Thyroid gland (tissue), 4 donors: Measurements from ENCODE around the gene EBNA1BP2. TPM values are rescaled to one million over a fixed set of nuclear protein-coding genes. Genes with fewer than 3 reads are reported as not detected.
"Not testable (repeated sequence)": the region's sequence is repeated elsewhere in the genome, so short reads cannot be mapped to it uniquely, and the experiment has no call there.

Source experiments
- DNase-seq, 2 donors: peaks; one replicate each; pipeline ENCODE4 v3.0.0-alpha.2; 2019
- H3K27ac ChIP-seq, 3 donors: fragments of 200-600 bp; sonication (generic); 1 replicate in 2 of 3; 2 replicates in 1 of 3; pipeline ENCODE4 v1.5.1; 2016 to 2019; ENCODE audit warnings: mild to moderate bottlenecking in 1 of 3, moderate library complexity in 1 of 3
- H3K27me3 ChIP-seq: fragments of 200-600 bp; sonication (generic); one replicate; pipeline ENCODE4 v1.5.1; 2019
- H3K36me3 ChIP-seq, 2 donors: fragments of 200-600 bp; sonication (generic); one replicate each; pipeline ENCODE4 v1.5.1; 2016 to 2019
- H3K4me1 ChIP-seq, 2 donors: fragments of 200-600 bp; sonication (generic); one replicate each; pipeline ENCODE4 v1.5.1; 2017 to 2019
- H3K4me3 ChIP-seq, 3 donors: fragments of 200-600 bp; sonication (generic); replicated peaks in 1 of 3; 1 replicate in 2 of 3; 2 replicates in 1 of 3; pipeline ENCODE4 v1.5.1; 2016; ENCODE audit warnings: mild to moderate bottlenecking in 1 of 3
- H3K9me3 ChIP-seq: fragments of 200-600 bp; sonication (generic); one replicate; pipeline ENCODE4 v1.5.1; 2017
- POLR2A ChIP-seq, 2 donors: fragments of 450-650 bp; IDR thresholded peaks; one replicate each; pipeline ENCODE4 v1.6.1; 2017; ENCODE audit warnings: antibody characterized with exemption in 2 of 2, mild to moderate bottlenecking in 2 of 2, moderate library complexity in 1 of 2
- WGBS, 2 donors: methylation state at CpG; one replicate each; pipeline ENCODE4 v1.1.5; 2017; 5-methylcytosine and 5-hydroxymethylcytosine counted together
- intact Hi-C: fragments of 100-400 bp; cut with DNase I; formaldehyde crosslinking; loops from one replicate; pipeline ENCODE4 v1.15.1; 2023
- total RNA-seq, 4 donors: library from RNA; depleted of rRNA; stranded (reverse); fragments of >200 nt; gene quantifications; one replicate each; pipeline ENCODE4 v1.2.3, GENCODE V29; 2016
- TF ChIP-seq, protein P1 (sequence below), 6 experiments: fragments of 200-600 bp in 3 of 6; fragments of 450-650 bp in 3 of 6; sonication (generic) in 3 of 6; IDR thresholded peaks; one replicate each; pipeline ENCODE4 v1.5.1; 2016 to 2019; ENCODE audit warnings: antibody characterized with exemption in 6 of 6, mild to moderate bottlenecking in 2 of 6, inconsistent platforms in 1 of 6, moderate library complexity in 1 of 6

Gene EBNA1BP2
- total RNA-seq, 4 donors from 2014 or later: 37.1 to 67.6 (median 53.2) TPM

DNA sequence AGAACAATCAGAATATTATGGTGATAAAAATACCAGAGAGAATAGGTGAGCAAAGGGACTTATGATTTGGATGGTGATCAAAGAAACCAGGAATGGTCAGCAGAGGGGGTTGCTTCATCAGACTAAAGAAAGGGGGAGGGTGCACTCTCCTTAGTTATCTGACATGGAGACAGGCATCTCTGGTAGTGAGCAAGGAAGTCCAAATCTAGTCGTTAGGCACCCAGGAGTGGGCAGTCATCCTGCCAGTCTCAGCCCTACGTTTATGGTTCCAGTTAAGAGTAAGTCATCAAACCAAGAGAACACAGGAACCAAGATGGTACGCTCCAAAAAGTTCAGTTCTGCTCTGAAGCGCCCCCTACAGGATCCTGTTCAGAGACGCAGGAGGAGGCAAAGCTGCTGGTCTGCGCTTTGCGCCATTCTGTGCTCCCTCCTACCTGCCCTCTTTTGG, 28.6 kb downstream of the EBNA1BP2 start:
- H3K27ac ChIP-seq: no peak overlapping the region
- no peak for TF ChIP-seq POLR2A (IDR thresholded peaks at IDR 0.05)
- TF ChIP-seq, protein P1, sequence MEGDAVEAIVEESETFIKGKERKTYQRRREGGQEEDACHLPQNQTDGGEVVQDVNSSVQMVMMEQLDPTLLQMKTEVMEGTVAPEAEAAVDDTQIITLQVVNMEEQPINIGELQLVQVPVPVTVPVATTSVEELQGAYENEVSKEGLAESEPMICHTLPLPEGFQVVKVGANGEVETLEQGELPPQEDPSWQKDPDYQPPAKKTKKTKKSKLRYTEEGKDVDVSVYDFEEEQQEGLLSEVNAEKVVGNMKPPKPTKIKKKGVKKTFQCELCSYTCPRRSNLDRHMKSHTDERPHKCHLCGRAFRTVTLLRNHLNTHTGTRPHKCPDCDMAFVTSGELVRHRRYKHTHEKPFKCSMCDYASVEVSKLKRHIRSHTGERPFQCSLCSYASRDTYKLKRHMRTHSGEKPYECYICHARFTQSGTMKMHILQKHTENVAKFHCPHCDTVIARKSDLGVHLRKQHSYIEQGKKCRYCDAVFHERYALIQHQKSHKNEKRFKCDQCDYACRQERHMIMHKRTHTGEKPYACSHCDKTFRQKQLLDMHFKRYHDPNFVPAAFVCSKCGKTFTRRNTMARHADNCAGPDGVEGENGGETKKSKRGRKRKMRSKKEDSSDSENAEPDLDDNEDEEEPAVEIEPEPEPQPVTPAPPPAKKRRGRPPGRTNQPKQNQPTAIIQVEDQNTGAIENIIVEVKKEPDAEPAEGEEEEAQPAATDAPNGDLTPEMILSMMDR (IDR thresholded peaks at IDR 0.05): no peak
- H3K9me3 ChIP-seq: no peaks in the 10 kb centered on the region
- H3K4me1 ChIP-seq: peaks cover 0 to 4% of the 10 kb centered on the region in 2 donors
- intact Hi-C loops: no loop called here
- WGBS, 2 donors: 20 to 31% methylated on average over 7 of the region's 7 CpGs
- H3K27me3 ChIP-seq: no peaks in the 10 kb centered on the region
- H3K4me3 ChIP-seq: no peak overlapping the region
- no peaks in the 10 kb centered on the region for H3K36me3 ChIP-seq
- no peak for DNase-seq

DNA sequence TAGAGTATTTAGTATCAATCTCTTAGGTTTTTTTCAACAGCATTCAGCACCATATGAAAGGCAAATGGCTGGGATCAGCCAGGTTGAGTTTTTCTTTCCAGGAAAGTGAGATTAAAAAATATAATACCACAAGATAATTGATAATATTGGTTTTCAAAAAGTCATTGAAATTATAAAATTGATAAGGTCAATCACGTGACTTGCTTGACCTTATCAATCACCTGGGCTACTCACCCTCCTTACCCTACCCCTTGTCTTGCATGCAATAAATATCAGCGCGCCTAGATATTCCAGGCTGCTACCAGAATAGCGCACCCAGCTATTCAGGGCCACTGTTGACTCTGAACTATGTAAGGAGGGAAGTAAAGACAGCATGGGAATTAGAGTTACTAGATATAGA, 31.5 kb downstream of the EBNA1BP2 start:
- no peaks in the 10 kb centered on the region for H3K9me3 ChIP-seq
- TF ChIP-seq, protein P1 (IDR thresholded peaks at IDR 0.05): no peak
- TF ChIP-seq POLR2A (IDR thresholded peaks at IDR 0.05): no peak
- H3K4me3 ChIP-seq: no peak overlapping the region
- no peak for DNase-seq
- WGBS, 2 donors: 96% methylated on average over 4 of the region's 4 CpGs
- H3K36me3 ChIP-seq: no peaks in the 10 kb centered on the region
- no peak overlapping the region for H3K27ac ChIP-seq
- intact Hi-C loops: no loop called here
- no peaks in the 10 kb centered on the region for H3K27me3 ChIP-seq
- no peaks in the 10 kb centered on the region for H3K4me1 ChIP-seq

DNA sequence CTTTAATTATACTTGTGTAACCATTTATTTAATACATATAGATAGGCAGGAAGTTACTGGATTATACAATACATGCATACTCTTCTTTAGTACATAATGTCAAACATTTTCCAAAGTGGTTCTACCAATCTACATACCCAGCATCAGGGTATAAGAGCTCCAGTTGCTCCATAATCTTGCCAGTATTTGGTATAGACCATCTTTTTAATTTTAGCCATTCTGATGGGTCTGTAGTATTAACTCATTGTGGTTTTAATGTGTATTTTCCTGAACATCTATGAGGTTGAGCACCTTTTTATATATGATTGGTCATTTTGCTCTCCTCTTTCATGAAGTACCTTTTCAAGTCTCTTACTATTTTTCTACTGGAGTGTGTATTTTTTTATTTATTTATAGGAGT, 32.1 kb downstream of the EBNA1BP2 start:
- H3K27me3 ChIP-seq: no peaks in the 10 kb centered on the region

DNA sequence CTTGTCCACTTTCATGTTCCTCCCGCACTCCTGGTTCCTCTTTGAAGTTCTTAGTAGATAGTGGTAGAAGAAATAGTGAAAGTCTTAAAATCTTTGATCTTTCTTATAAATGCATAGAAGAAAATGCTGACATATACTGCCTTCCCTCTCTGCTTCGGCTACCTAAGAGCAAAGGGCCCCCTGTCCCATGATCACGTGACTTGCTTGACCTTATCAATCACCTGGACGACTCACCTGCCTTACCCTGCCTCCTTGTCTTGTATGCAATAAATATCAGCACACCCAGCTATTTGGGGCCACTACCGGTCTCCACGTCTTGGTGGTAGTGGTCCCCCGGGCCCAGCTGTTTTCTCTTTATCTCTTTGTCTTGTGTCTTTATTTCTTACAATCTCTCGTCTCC, 32.8 kb downstream of the EBNA1BP2 start:
- H3K9me3 ChIP-seq, H3K4me3 ChIP-seq, H3K27me3 ChIP-seq, H3K36me3 ChIP-seq, intact Hi-C loops, H3K4me1 ChIP-seq, DNase-seq, H3K27ac ChIP-seq: not testable (repeated sequence)
- 89% methylated on average over 8 of the region's 8 CpGs for WGBS, 2 donors

More for the DNA sequence above, 32.1 kb downstream of the EBNA1BP2 start:
- DNase-seq: no peak
- Histone ChIP-seq H3K36me3 (no peaks in the 10 kb centered on the region), H3K27ac (no peak overlapping the region), H3K4me3 (no peak overlapping the region), H3K4me1 (no peaks in the 10 kb centered on the region), H3K9me3 (no peaks in the 10 kb centered on the region)
- TF ChIP-seq, protein P1 (IDR thresholded peaks at IDR 0.05): no peak
- no peak for TF ChIP-seq POLR2A (IDR thresholded peaks at IDR 0.05)
- intact Hi-C loops: no loop called here

DNA sequence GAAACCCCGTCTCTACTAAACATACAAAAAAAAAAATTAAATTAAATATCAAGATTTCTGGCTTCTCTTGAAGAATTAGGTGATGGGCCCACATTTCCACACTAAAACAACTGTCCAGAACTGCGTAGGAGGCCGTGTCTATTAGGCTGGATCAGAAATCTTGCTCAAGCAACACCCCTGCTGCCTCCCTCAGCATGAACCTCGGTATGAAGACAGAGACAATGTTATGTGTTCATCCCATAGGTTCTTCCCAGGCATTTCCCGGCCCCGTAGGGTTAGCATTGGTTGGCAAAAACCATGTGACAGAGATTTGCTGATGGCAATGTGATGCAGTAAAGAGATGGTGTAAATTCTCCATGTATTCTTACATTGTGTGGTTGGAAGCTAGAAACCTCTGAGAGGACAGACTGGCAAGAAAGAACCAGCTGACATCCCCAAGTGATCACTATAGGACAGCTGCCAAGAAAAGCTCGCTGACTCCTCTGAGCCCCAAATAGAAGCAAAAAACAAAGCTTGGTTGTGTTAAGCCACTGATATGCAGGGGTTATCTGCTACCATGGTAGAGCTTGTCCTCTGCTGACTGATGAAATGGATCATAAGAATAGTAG, 34.5 kb downstream of the EBNA1BP2 start:
- H3K27ac ChIP-seq: no peak overlapping the region
- H3K27me3 ChIP-seq: no peaks in the 10 kb centered on the region
- H3K4me1 ChIP-seq: no peaks in the 10 kb centered on the region
- H3K36me3 ChIP-seq: no peaks in the 10 kb centered on the region
- intact Hi-C loops: no loop called here
- H3K9me3 ChIP-seq: no peaks in the 10 kb centered on the region
- TF ChIP-seq, protein P1 (IDR thresholded peaks at IDR 0.05): no peak
- no peak for TF ChIP-seq POLR2A (IDR thresholded peaks at IDR 0.05)
- 82 to 90% methylated on average over 7 of the region's 7 CpGs for WGBS, 2 donors
- no peak for DNase-seq
- H3K4me3 ChIP-seq: no peak overlapping the region
